Immature natural killer cell (primary cell): ENCODE results near the gene WDPCP. TPM values are rescaled to one million over a fixed set of nuclear protein-coding genes. Genes with fewer than 3 reads are reported as not detected.
"Not testable (repeated sequence)": the region's sequence is repeated elsewhere in the genome, so short reads cannot be mapped to it uniquely, and the experiment has no call there.

Experiments
- DNase-seq, 3 donors: peaks; one replicate each; pipeline ENCODE4 v3.0.0; 2022; ENCODE audit warnings: mixed read lengths in 1 of 3
- H3K27ac Mint-ChIP-seq, 6 donors: one replicate each; pipeline ENCODE4 v1.8.0; 2020; ENCODE audit warnings: mixed read lengths in 6 of 6, mild to moderate bottlenecking in 5 of 6, inconsistent platforms in 4 of 6, moderate library complexity in 3 of 6
- H3K27me3 Mint-ChIP-seq, 3 donors: one replicate each; pipeline ENCODE4 v1.8.0; 2020 to 2021; ENCODE audit warnings: low read depth in 3 of 3, mild to moderate bottlenecking in 3 of 3, mixed read lengths in 3 of 3, moderate library complexity in 3 of 3, inconsistent platforms in 1 of 3
- H3K36me3 Mint-ChIP-seq, 3 donors: one replicate each; pipeline ENCODE4 v1.8.0; 2020; ENCODE audit warnings: mixed read lengths in 3 of 3, inconsistent platforms in 2 of 3, mild to moderate bottlenecking in 2 of 3
- H3K4me1 Mint-ChIP-seq, 2 donors: one replicate each; pipeline ENCODE4 v1.8.0; 2020; ENCODE audit warnings: inconsistent platforms in 2 of 2, mild to moderate bottlenecking in 2 of 2, mixed read lengths in 2 of 2, moderate library complexity in 1 of 2
- H3K4me3 Mint-ChIP-seq, 5 donors: one replicate each; pipeline ENCODE4 v1.8.0; 2020; ENCODE audit warnings: mild to moderate bottlenecking in 5 of 5, mixed read lengths in 5 of 5, inconsistent platforms in 3 of 5, moderate library complexity in 3 of 5
- H3K9me3 Mint-ChIP-seq, 6 donors: one replicate each; pipeline ENCODE4 v1.8.0; 2020; ENCODE audit warnings: mild to moderate bottlenecking in 6 of 6, mixed read lengths in 6 of 6, inconsistent platforms in 4 of 6, moderate library complexity in 3 of 6
- polyA plus RNA-seq, 3 donors: library from polyadenylated mRNA; unstranded; fragments of 300-500 nt; fragmentation: Illumina TruSeq; gene quantifications; one replicate each; pipeline ENCODE4 v1.2.3, GENCODE V29; 2021

The WDPCP gene
- polyA plus RNA-seq, 3 donors from 2014 or later: 4.3 to 7.7 (median 5.6) TPM

GRCh38 chr2:63610525-63610924 lies 22.2 kb upstream of the WDPCP start:
- no peaks in the 10 kb centered on the region for H3K9me3 Mint-ChIP-seq
- H3K4me3 Mint-ChIP-seq: no peak overlapping the region
- no peaks in the 10 kb centered on the region for H3K27me3 Mint-ChIP-seq
- H3K36me3 Mint-ChIP-seq: peaks cover 4 to 16% (median 5%) of the 10 kb centered on the region in 3 donors
- no peak for DNase-seq
- H3K27ac Mint-ChIP-seq: no peak overlapping the region
- H3K4me1 Mint-ChIP-seq: no peaks in the 10 kb centered on the region

DNA sequence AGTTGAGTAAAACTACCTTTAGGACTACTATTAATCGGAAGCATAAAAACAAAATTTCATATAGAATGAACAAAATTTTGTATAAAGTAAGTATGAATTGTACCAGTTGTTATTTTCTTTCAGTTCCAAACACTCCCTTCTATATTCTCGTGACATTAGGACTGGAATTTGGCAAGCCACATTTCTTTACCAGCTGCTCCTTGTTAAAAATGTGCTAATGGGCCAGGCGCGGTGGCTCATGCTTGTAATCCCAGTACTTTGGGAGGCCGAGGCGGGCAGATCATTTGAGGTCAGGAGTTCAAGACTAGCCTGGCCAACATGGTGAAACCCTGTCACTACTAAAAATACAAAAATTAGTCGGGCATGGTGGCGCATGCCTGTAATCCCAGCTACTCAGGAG lies 20.6 kb upstream of the WDPCP start:
- H3K36me3 Mint-ChIP-seq: peaks cover 10 to 27% (median 14%) of the 10 kb centered on the region in 3 donors
- DNase-seq, H3K27me3 Mint-ChIP-seq, H3K27ac Mint-ChIP-seq, H3K4me3 Mint-ChIP-seq, H3K9me3 Mint-ChIP-seq, H3K4me1 Mint-ChIP-seq: not testable (repeated sequence)

- H3K27ac Mint-ChIP-seq: no peak overlapping the region
- H3K4me1 Mint-ChIP-seq: no peaks in the 10 kb centered on the region
- no peak overlapping the region for H3K4me3 Mint-ChIP-seq
- peaks cover 19 to 43% (median 19%) of the 10 kb centered on the region in 3 donors for H3K36me3 Mint-ChIP-seq
- DNase-seq: no peak
- no peaks in the 10 kb centered on the region for H3K9me3 Mint-ChIP-seq
- H3K27me3 Mint-ChIP-seq: peaks cover 0 to 2% (median 0%) of the 10 kb centered on the region in 3 donors
These were observed 16.4 kb upstream of the WDPCP start for GRCh38 chr2:63604666-63605065.

DNA sequence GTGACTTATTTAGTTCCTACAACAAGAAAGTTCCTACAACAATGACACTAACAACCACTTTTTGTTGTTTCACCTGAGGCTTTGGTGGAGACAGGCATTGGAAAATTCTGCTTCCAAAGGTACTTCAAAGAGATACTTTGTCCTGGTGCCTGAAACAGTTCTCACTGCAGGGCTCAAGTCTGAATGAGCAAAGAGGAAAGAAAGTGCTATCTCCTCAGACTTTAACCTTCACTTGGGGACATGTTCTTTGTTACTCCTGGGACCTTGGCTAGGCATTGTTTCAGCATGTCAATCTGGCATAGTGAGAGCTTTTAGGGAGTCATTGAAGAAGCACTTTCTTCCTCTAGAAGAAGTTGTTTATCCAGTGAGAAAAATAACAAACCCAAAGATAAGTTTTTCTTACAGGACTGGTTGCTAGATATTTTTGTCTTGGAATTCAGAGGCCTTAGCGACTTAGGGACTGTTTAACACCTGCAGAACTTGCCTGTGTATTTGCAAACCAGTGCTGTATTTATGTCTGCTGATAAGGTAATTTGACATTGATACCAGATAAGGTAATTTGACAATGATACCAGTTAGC lies 12.7 kb upstream of the WDPCP start:
- Mint-ChIP-seq H3K27me3 (peaks cover 0 to 2% (median 0%) of the 10 kb centered on the region in 3 donors), H3K9me3 (no peaks in the 10 kb centered on the region), H3K27ac (no peak overlapping the region), H3K36me3 (peaks cover 24 to 41% (median 26%) of the 10 kb centered on the region in 3 donors), H3K4me3 (no peak overlapping the region), H3K4me1 (peaks cover 0 to 6% of the 10 kb centered on the region in 2 donors)
- no peak for DNase-seq

DNA sequence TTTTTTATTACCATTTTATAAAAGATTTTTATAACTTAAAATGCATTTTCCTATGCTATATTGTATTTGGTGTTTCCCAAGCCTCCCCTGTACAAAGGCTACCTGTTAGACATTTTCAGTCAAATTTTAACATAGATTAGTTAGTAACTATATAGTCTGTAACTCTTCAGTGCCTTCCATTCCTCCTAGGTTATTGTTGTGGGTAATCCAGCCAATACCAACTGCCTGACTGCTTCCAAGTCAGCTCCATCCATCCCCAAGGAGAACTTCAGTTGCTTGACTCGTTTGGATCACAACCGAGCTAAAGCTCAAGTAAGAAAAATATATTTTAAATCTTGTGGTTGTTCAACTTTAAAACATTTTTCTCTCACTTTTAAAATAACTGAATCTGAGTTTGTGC lies 10.7 kb upstream of the WDPCP start:
- peaks cover 0 to 9% of the 10 kb centered on the region in 2 donors for H3K4me1 Mint-ChIP-seq
- H3K9me3 Mint-ChIP-seq: no peaks in the 10 kb centered on the region
- no peak overlapping the region for H3K27ac Mint-ChIP-seq
- peaks cover 0 to 2% (median 0%) of the 10 kb centered on the region in 3 donors for H3K27me3 Mint-ChIP-seq
- H3K36me3 Mint-ChIP-seq: peaks cover 11 to 28% (median 20%) of the 10 kb centered on the region in 3 donors
- no peak for DNase-seq
- H3K4me3 Mint-ChIP-seq: no peak overlapping the region

- Mint-ChIP-seq H3K4me1 (peaks cover 1 to 17% of the 10 kb centered on the region in 2 donors), H3K4me3 (no peak overlapping the region), H3K9me3 (no peaks in the 10 kb centered on the region), H3K36me3 (peaks cover 6 to 17% (median 16%) of the 10 kb centered on the region in 3 donors), H3K27me3 (no peaks in the 10 kb centered on the region), H3K27ac (no peak overlapping the region)
- DNase-seq: no peak
These were observed 8.2 kb upstream of the WDPCP start for GRCh38 chr2:63596401-63596883.

DNA sequence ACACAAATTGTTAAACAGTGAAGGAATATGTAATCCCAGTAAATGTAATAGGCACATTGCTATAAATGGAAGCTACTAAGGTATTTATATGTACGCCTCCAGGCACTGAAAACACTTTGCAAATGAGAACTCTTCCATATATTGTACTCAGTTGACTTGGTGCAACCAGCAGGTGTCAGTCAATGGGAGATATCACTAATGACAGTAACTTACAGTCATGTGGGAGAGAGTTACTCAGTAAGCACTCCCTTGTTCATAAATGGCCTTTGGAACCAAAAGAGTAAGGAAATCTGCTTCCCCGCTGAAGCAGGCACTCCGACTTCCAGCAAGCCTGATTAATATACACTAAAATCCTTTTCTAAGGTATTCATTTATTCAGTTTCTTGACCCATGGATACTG lies 6.4 kb upstream of the WDPCP start:
- DNase-seq: no peak
- Mint-ChIP-seq H3K27ac (no peak overlapping the region), H3K4me1 (peaks cover 14 to 33% of the 10 kb centered on the region in 2 donors), H3K36me3 (peaks cover 6 to 16% (median 11%) of the 10 kb centered on the region in 3 donors), H3K4me3 (no peak overlapping the region), H3K9me3 (no peaks in the 10 kb centered on the region), H3K27me3 (peaks cover 0 to 2% (median 0%) of the 10 kb centered on the region in 3 donors)

- H3K9me3 Mint-ChIP-seq: no peaks in the 10 kb centered on the region
- peaks cover 0 to 12% (median 5%) of the 10 kb centered on the region in 3 donors for H3K36me3 Mint-ChIP-seq
- H3K4me3 Mint-ChIP-seq: peak overlapping the region in 1 of 5 donors; percentile 41
- peaks cover 6 to 16% (median 12%) of the 10 kb centered on the region in 3 donors for H3K27me3 Mint-ChIP-seq
- H3K27ac Mint-ChIP-seq: peak overlapping the region in 4 of 6 donors; percentile 23 to 61 (median 40)
- DNase-seq: no peak
- peaks cover 42 to 63% of the 10 kb centered on the region in 2 donors for H3K4me1 Mint-ChIP-seq
These were observed 3.4 kb upstream of the WDPCP start for GRCh38 chr2:63591566-63592175.

DNA sequence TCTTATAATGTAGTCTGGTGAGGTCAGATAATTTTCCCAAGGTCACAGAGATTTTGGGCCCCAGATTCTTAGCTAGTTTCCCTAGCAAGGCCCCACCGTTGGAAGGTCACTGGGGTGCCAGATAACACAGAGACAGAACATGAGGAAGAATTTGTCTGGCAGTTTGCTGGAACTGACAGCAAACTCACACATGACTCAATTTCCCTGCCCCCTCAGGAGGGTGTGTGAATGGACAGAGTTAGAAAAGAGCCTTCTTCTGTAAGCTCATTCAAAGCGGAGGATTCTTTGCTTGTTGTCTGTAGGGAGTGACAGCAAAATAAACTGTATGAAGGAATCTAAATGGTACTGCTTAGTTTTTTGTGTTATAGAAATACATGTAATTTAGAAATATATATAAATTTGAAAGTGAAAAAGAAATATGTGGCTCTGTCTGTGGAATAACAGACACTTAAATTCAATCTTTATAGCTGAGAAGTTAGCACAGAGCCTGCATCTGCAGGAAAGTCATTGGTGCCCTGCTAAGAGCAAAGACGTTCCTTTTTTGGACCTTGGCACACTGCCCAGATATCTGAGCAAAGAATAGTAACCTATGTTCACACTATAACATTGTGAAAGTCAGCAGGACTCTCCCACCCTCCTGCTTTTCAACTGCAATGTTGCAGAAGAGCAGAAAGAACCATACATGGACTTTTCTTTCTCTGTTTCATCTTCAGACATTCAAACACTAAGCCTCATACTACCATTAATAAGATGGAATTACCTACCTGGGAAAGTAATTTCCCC lies 2.5 kb upstream of the WDPCP start:
- Mint-ChIP-seq H3K36me3 (peaks cover 0 to 5% (median 0%) of the 10 kb centered on the region in 3 donors), H3K27me3 (peaks cover 6 to 16% (median 12%) of the 10 kb centered on the region in 3 donors), H3K9me3 (no peaks in the 10 kb centered on the region), H3K4me3 (peak overlapping the region in 2 of 5 donors; percentile 36 to 91), H3K27ac (peak overlapping the region in 4 of 6 donors; percentile 26 to 55 (median 40)), H3K4me1 (peaks cover 44 to 59% of the 10 kb centered on the region in 2 donors)
- DNase-seq: no peak

DNA sequence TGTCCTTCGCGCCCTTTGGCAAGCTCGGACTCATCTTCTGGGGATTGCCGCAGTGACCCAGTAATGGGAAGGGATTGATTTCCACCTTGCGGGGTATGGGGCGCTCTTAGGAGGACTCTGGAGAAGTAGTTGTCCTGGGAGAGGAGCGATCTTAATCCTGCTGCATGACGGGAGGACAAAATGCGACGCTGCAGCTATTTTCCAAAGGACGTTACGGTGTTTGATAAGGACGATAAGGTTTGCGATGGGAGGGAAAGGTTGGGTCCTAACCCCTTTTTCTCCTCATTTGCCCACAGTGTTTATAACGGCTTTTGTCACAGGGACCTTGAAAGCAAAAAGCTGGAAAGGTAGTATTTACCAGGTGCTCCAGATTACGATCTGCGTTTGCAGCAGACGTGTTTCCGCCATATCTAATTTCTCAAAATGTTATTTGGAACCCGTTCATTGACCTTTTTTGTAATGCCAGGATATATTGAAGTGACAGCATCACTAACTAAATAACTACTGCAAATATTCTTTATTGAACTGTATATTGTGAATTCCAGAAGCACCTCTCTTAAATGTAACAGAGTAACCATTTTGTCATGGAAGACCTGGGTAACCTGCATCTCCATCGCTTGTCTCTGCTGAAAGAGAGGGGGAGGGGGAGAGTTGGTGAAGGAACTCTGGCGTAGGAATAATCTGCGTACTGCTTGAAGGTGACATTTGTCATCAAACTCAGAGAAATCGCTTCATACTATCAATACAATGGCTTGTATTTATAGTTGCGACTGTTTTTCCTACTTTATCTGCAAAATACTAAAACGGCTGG lies 1.1 kb upstream of the WDPCP start:
- Mint-ChIP-seq H3K4me3 (peak overlapping the region; percentile 91 to 97 (median 96)), H3K4me1 (peaks cover 44 to 59% of the 10 kb centered on the region in 2 donors), H3K9me3 (no peaks in the 10 kb centered on the region), H3K27me3 (peaks cover 6 to 16% (median 12%) of the 10 kb centered on the region in 3 donors), H3K36me3 (peaks cover 0 to 4% (median 0%) of the 10 kb centered on the region in 3 donors), H3K27ac (peak overlapping the region; percentile 94 to 99 (median 96))
- DNase-seq: no peak

DNA sequence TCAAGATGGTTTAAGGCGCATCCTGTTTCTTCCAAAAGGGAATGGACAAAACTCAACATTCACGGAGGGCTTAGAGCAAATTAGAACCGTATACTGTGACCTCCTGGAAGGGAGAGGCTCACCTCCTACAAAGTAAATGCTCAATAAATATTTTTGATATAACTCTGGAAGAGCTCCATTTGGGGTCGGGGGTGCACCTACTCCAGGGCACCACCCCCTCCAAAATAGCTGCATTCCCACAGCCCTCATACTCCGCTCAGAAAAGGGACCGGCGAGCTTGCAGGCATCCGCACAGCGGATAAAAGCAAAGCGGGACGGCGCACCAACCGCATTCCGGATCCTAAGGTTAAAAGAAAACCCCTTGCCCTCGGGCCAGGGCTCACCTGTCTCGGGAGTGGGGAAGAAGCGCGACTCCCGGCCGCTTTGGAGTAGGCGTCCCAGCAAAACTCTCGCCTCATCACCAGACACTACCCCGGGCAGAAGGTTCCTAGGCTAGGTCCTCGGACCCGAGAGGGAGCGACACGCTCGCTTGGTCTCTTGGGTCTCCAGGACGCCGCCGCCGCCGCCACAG lies 378 bp downstream of the WDPCP start:
- no peak for DNase-seq
- Mint-ChIP-seq H3K36me3 (peaks cover 0 to 4% (median 0%) of the 10 kb centered on the region in 3 donors), H3K27me3 (peaks cover 6 to 16% (median 12%) of the 10 kb centered on the region in 3 donors), H3K9me3 (no peaks in the 10 kb centered on the region), H3K4me1 (peaks cover 44 to 51% of the 10 kb centered on the region in 2 donors), H3K4me3 (peak overlapping the region; percentile 91 to 97 (median 96)), H3K27ac (peak overlapping the region; percentile 94 to 99 (median 96))

DNA sequence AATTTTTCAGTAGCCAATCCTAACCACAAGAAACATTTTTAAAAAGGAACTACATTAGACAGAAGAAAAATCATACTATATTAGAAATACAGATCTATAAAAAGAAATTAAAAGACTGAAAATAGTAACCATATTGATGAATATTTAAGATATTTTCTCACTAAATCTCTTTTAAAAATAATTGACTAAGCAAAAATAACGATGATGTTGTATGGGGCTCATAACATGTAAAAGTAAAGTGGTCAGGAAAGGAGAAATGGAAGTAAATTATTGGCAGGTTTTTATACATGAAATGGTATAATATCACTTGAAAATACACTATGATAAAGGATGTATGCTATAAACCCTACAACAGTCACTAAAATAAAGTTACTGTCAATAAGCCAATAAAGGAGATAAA lies 5.4 kb downstream of the WDPCP start:
- Mint-ChIP-seq H3K4me3 (no peak overlapping the region), H3K4me1 (peaks cover 14% of the 10 kb centered on the region in 2 donors), H3K9me3 (no peaks in the 10 kb centered on the region), H3K36me3 (no peaks in the 10 kb centered on the region), H3K27me3 (peaks cover 0 to 2% (median 0%) of the 10 kb centered on the region in 3 donors), H3K27ac (no peak overlapping the region)
- no peak for DNase-seq
